Mesenchymal stem cell (in vitro differentiated cells and primary cell): ENCODE results near the gene SCNN1B.
"Not testable (repeated sequence)": the region's sequence is repeated elsewhere in the genome, so short reads cannot be mapped to it uniquely, and the experiment has no call there.

Experiments used
- DNase-seq: peaks from one replicate; pipeline ENCODE4 v3.0.0-alpha.2; 2013
- H2AFZ ChIP-seq: one replicate; pipeline ENCODE4 v1.6.1; 2013; ENCODE audit warnings: low read depth, mild to moderate bottlenecking, control low read depth, inconsistent platforms, low read length, moderate library complexity
- H2AK5ac ChIP-seq: 2 replicates; pipeline ENCODE4 v1.6.1; 2013; ENCODE audit warnings: low read length, moderate library complexity, mild to moderate bottlenecking, inconsistent platforms; ENCODE audit not compliant: severe bottlenecking
- H2BK120ac ChIP-seq: one replicate; pipeline ENCODE4 v1.6.1; 2013; ENCODE audit warnings: low read depth, mild to moderate bottlenecking, inconsistent platforms, low read length, moderate library complexity
- H2BK12ac ChIP-seq, 2 experiments: one replicate each; pipeline ENCODE4 v1.6.1; 2013; ENCODE audit warnings: inconsistent platforms in 2 of 2, low read length in 2 of 2, mild to moderate bottlenecking in 2 of 2, moderate library complexity in 2 of 2, control low read depth in 1 of 2
- H2BK15ac ChIP-seq: one replicate; pipeline ENCODE4 v1.6.1; 2013; ENCODE audit warnings: mild to moderate bottlenecking, low read depth, inconsistent platforms; ENCODE audit not compliant: poor library complexity, severe bottlenecking
- H2BK5ac ChIP-seq: 2 replicates; pipeline ENCODE4 v1.6.1; 2013; ENCODE audit warnings: low read depth, mild to moderate bottlenecking, low read length, control low read depth, inconsistent platforms; ENCODE audit not compliant: poor library complexity, severe bottlenecking
- H3K14ac ChIP-seq, 2 experiments: one replicate each; pipeline ENCODE4 v1.6.1; 2013; ENCODE audit warnings: inconsistent platforms in 2 of 2, low read length in 2 of 2, control low read depth in 1 of 2, mild to moderate bottlenecking in 1 of 2, moderate library complexity in 1 of 2
- H3K18ac ChIP-seq, 2 experiments: one replicate each; pipeline ENCODE4 v1.6.1; 2013; ENCODE audit warnings: inconsistent platforms in 2 of 2, low read length in 2 of 2, control low read depth in 1 of 2, low read depth in 1 of 2, mild to moderate bottlenecking in 1 of 2
- H3K23ac ChIP-seq, 2 experiments: one replicate each; pipeline ENCODE4 v1.6.1; 2013; ENCODE audit warnings: inconsistent platforms in 2 of 2, low read length in 2 of 2, mild to moderate bottlenecking in 2 of 2, moderate library complexity in 2 of 2, control low read depth in 1 of 2
- H3K27ac ChIP-seq: 2 replicates; pipeline ENCODE4 v1.5.1; 2013; ENCODE audit warnings: mild to moderate bottlenecking, moderate library complexity, low read length, control low read depth, inconsistent platforms; ENCODE audit not compliant: poor library complexity, severe bottlenecking
- H3K27me3 ChIP-seq, 2 experiments: 2 replicates each; pipeline versions ENCODE4 v1.6.1 to v1.7.0; 2013; ENCODE audit warnings: low read length in 2 of 2, mild to moderate bottlenecking in 2 of 2, moderate library complexity in 2 of 2, control low read depth in 1 of 2, inconsistent platforms in 1 of 2; ENCODE audit not compliant: control insufficient read depth in 1 of 2, insufficient read depth in 1 of 2
- H3K36me3 ChIP-seq, 2 experiments: 2 replicates each; pipeline versions ENCODE4 v1.6.1 to v1.7.0; 2013; ENCODE audit warnings: low read length in 2 of 2, control low read depth in 1 of 2, inconsistent platforms in 1 of 2, low read depth in 1 of 2, mild to moderate bottlenecking in 1 of 2; ENCODE audit not compliant: insufficient read depth in 2 of 2, control insufficient read depth in 1 of 2
- H3K4ac ChIP-seq, 2 experiments: one replicate each; pipeline ENCODE4 v1.6.1; 2013; ENCODE audit warnings: inconsistent platforms in 2 of 2, low read length in 2 of 2, mild to moderate bottlenecking in 2 of 2, moderate library complexity in 2 of 2, control low read depth in 1 of 2, low read depth in 1 of 2
- H3K4me1 ChIP-seq: 2 replicates; pipeline ENCODE4 v1.6.1; 2013; ENCODE audit warnings: low read depth, low read length, control low read depth; ENCODE audit not compliant: control insufficient read depth, insufficient read depth
- H3K4me2 ChIP-seq: 2 replicates; pipeline ENCODE4 v1.6.1; 2013; ENCODE audit warnings: low read length, mild to moderate bottlenecking, inconsistent platforms; ENCODE audit not compliant: poor library complexity, severe bottlenecking
- H3K4me3 ChIP-seq, 2 experiments: 2 replicates each; pipeline versions ENCODE4 v1.5.1 to v1.7.0; 2013; ENCODE audit warnings: low read length in 2 of 2, mild to moderate bottlenecking in 2 of 2, control low read depth in 1 of 2, low read depth in 1 of 2; ENCODE audit not compliant: insufficient read depth in 1 of 2
- H3K79me1 ChIP-seq: replicated peaks from 2 replicates; pipeline ENCODE4 v1.6.1; 2013; ENCODE audit warnings: mild to moderate bottlenecking, control low read depth, low read length, inconsistent platforms; ENCODE audit not compliant: poor library complexity, severe bottlenecking
- H3K9ac ChIP-seq: 2 replicates; pipeline ENCODE4 v1.7.0; 2013; ENCODE audit warnings: mild to moderate bottlenecking, low read length, moderate library complexity
- H3K9me3 ChIP-seq: 2 replicates; pipeline ENCODE4 v1.7.0; 2013; ENCODE audit warnings: mild to moderate bottlenecking, low read length; ENCODE audit not compliant: control insufficient read depth
- H4K8ac ChIP-seq: one replicate; pipeline ENCODE4 v1.6.1; 2013; ENCODE audit warnings: inconsistent platforms, mild to moderate bottlenecking, low read length, moderate library complexity
- H4K91ac ChIP-seq: one replicate; pipeline ENCODE4 v1.6.1; 2013; ENCODE audit warnings: mild to moderate bottlenecking, low read length, inconsistent platforms
- WGBS: methylation state at CpG from one replicate; pipeline ENCODE4 v1.1.7; 2013; ENCODE audit warnings: mixed read lengths; 5-methylcytosine and 5-hydroxymethylcytosine counted together

SCNN1B gene

DNA sequence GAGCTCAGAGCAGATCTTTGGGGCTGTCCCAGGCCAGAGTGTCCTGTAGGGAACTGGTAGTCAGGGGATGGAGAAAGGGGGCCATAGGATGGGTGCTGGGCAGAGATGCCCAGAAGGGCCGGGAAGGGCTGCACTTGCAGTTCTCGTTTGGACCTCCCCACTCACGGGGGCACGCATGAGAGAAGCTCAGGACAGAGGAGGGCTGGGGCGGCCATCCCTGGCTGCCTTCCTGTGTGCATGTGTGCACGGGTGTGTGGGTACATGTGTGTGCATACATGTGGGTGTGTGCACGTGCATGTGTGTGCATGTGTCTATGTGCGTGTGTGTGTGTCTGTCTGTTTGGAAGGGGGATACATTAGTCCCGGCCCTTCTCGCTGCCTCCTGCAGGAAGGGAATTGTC lies 77.6 kb downstream of the SCNN1B start:
- Histone ChIP-seq H2AK5ac (no peak overlapping the region), H2BK5ac (no peak overlapping the region), H4K91ac (no peak overlapping the region), H3K4me1 (no peaks in the 10 kb centered on the region), H4K8ac (no peak overlapping the region), H3K9me3 (no peaks in the 10 kb centered on the region), H3K4me3 (no peak overlapping the region), H2BK12ac (no peak overlapping the region), H3K23ac (no peak overlapping the region), H3K14ac (peak overlapping the region in 1 of 2 experiments; percentile 77), H3K9ac (no peak overlapping the region), H2BK120ac (no peak overlapping the region), H3K4me2 (no peak overlapping the region), H3K36me3 (no peaks in the 10 kb centered on the region), H2AFZ (no peak overlapping the region), H3K18ac (no peak overlapping the region), H3K27ac (no peak overlapping the region), H3K27me3 (peaks cover 12 to 18% of the 10 kb centered on the region in 2 experiments), H3K4ac (no peak overlapping the region), H3K79me1 (no peaks in the 10 kb centered on the region), H2BK15ac (no peak overlapping the region)
- 91% methylated on average over 9 of the region's 10 CpGs for WGBS
- DNase-seq = no peak

DNA sequence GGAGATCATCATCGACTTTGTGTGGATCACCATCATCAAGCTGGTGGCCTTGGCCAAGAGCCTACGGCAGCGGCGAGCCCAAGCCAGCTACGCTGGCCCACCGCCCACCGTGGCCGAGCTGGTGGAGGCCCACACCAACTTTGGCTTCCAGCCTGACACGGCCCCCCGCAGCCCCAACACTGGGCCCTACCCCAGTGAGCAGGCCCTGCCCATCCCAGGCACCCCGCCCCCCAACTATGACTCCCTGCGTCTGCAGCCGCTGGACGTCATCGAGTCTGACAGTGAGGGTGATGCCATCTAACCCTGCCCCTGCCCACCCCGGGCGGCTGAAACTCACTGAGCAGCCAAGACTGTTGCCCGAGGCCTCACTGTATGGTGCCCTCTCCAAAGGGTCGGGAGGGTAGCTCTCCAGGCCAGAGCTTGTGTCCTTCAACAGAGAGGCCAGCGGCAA lies 78.4 kb downstream of the SCNN1B start:
- no peak overlapping the region for H2BK120ac ChIP-seq

DNA sequence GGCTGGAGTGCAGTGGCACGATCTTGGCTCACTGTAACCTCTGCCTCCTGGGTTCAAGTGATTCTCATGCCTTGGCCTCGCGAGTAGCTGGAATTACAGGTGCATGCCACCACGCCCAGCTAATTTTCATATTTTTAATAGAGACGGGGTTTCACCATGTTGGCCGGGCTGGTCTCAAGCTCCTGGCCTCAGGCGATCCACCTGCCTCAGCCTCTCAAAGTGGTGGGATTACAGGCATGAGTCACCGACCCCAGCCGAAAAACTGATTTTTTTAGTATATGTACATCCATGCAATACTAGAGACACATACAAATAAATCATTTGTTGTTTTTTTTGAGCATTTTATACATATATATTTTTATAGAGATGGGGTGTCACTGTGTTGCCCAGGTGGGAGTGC lies 79.6 kb downstream of the SCNN1B start:
- H3K4me3 ChIP-seq, H3K14ac ChIP-seq, H2AFZ ChIP-seq, H2BK15ac ChIP-seq, H3K18ac ChIP-seq, H4K8ac ChIP-seq, H3K4ac ChIP-seq, H3K9ac ChIP-seq, H3K36me3 ChIP-seq, H4K91ac ChIP-seq, H3K9me3 ChIP-seq, DNase-seq, H3K4me2 ChIP-seq, H2BK5ac ChIP-seq, H2AK5ac ChIP-seq, H3K27ac ChIP-seq, H2BK12ac ChIP-seq, H3K79me1 ChIP-seq, H3K4me1 ChIP-seq, H3K23ac ChIP-seq, H2BK120ac ChIP-seq: not testable (repeated sequence)
- WGBS = 97% methylated on average over 9 of the region's 9 CpGs
- H3K27me3 ChIP-seq = peaks cover 7 to 12% of the 10 kb centered on the region in 2 experiments

More for the DNA sequence above, 78.4 kb downstream of the SCNN1B start:
- Histone ChIP-seq H3K9me3 (no peaks in the 10 kb centered on the region), H2BK12ac (no peak overlapping the region), H3K36me3 (no peaks in the 10 kb centered on the region), H3K18ac (no peak overlapping the region), H2BK5ac (no peak overlapping the region), H3K14ac (no peak overlapping the region), H3K23ac (no peak overlapping the region), H3K9ac (no peak overlapping the region), H3K4me1 (no peaks in the 10 kb centered on the region), H3K27ac (no peak overlapping the region), H2BK15ac (no peak overlapping the region), H3K4me3 (no peak overlapping the region), H3K27me3 (peaks cover 12% of the 10 kb centered on the region in 2 experiments), H3K79me1 (no peaks in the 10 kb centered on the region), H4K91ac (no peak overlapping the region), H3K4me2 (no peak overlapping the region), H2AFZ (no peak overlapping the region), H4K8ac (no peak overlapping the region), H2AK5ac (no peak overlapping the region), H3K4ac (no peak overlapping the region)
- DNase-seq = no peak
- WGBS = 93% methylated on average over 20 of the region's 20 CpGs

DNA sequence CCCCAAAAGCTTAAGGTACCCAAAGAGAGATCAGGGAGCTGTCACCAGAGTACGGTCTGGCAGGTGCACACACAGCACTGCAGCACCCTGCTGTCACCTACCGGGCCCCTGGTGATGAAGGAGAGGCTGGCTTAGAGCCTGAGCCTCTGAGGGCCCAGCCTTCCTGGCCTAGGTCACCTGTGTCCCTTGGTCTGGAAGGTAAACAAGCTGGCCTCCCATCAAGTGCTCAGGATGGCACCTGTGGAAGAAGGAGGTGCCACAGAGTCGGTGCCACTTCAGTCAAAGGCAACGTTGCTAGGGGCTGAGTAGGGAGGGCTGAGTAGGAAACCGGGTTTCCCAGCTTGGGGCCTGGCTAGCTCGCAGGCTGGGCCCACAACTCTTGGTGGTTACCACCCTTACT lies 80.2 kb downstream of the SCNN1B start:
- Histone ChIP-seq H2BK15ac (no peak overlapping the region), H3K4ac (no peak overlapping the region), H3K14ac (no peak overlapping the region), H2BK12ac (no peak overlapping the region), H3K23ac (no peak overlapping the region), H4K91ac (no peak overlapping the region), H4K8ac (no peak overlapping the region), H3K18ac (no peak overlapping the region), H2AFZ (no peak overlapping the region), H3K27ac (no peak overlapping the region), H2BK120ac (no peak overlapping the region), H3K9me3 (no peaks in the 10 kb centered on the region), H3K4me1 (no peaks in the 10 kb centered on the region), H3K9ac (no peak overlapping the region), H2AK5ac (no peak overlapping the region), H3K79me1 (no peaks in the 10 kb centered on the region), H3K4me3 (no peak overlapping the region), H3K27me3 (peaks cover 7 to 12% of the 10 kb centered on the region in 2 experiments), H3K36me3 (peaks cover 0 to 4% of the 10 kb centered on the region in 2 experiments), H2BK5ac (no peak overlapping the region), H3K4me2 (no peak overlapping the region)
- WGBS = 76% methylated on average over 6 of the region's 6 CpGs
- DNase-seq = no peak
